SKM-1 (cell line): ENCODE measurements around the gene ICAM3.

Experiments used
- DNase-seq: peaks from one replicate; lab custom pipeline; 2025; ENCODE audit not compliant: unreplicated experiment; lab: John Stamatoyannopoulos, UW

Gene ICAM3

DNA sequence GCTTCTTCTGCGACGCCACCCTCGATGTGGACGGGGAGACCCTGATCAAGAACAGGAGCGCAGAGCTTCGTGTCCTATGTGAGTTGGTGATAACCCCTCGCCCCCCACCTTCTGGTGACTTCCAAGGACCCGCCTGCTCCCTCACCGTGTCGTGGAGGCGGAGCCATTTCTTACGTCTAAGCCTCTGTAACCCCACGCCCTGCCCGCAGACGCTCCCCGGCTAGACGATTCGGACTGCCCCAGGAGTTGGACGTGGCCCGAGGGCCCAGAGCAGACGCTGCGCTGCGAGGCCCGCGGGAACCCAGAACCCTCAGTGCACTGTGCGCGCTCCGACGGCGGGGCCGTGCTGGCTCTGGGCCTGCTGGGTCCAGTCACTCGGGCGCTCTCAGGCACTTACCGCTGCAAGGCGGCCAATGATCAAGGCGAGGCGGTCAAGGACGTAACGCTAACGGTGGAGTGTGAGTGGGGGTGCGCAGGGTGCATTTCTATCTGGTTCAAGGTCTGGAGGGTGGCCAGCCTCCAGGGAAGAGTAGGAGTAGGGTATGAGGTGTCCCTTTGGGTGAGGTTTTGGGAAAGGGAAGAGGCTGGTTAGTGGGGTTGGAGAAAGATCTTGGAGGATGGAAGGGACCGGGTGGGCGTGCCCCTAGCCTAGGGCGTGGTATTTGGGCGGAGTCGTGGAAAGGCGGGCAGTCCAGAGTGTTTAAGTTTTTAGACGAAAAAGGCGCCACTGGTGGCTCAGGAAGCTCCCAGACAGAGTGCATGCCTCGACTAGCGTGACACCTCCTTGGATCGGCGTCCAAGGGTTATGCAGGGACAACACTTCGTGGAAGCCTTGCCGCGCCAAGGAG lies 46.4 kb downstream of the ICAM3 start:
- DNase-seq = no peak

DNA sequence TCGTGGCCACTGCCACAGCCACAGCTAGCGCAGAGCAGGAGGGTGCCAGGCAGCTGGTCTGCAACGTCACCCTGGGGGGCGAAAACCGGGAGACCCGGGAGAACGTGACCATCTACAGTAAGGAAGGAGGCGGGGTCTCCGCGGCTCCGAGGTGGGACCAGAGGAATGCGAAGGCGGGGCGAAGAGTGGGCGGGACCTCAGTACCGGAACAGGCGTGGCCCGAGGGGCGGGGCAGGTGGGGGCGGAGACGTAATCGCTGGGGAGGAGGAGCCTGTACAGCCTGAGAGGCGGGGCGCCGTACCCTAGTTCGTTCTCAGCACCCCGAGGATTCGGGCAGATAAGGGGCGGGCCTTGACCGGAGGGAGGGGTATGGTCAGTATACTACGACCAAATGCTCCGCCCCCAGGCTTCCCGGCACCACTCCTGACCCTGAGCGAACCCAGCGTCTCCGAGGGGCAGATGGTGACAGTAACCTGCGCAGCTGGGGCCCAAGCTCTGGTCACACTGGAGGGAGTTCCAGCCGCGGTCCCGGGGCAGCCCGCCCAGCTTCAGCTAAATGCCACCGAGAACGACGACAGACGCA lies 47.1 kb downstream of the ICAM3 start:
- no peak for DNase-seq

DNA sequence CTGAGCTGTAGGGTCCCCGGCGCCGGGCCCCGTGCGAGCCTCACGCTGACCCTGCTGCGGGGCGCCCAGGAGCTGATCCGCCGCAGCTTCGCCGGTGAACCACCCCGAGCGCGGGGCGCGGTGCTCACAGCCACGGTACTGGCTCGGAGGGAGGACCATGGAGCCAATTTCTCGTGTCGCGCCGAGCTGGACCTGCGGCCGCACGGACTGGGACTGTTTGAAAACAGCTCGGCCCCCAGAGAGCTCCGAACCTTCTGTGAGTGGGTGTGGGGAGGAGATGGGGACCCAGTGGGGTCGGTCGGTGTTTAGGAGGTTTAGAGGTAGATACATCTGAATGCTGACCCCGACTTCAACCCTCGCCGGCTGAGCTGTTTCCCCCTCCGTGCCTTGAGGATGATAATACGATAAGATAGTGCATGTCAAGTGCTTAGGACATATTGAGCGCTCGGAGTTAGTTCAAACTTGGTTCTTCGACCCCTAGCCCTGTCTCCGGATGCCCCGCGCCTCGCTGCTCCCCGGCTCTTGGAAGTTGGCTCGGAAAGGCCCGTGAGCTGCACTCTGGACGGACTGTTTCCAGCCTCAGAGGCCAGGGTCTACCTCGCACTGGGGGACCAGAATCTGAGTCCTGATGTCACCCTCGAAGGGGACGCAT lies 47.7 kb downstream of the ICAM3 start:
- no peak for DNase-seq

GRCh38 chr19:10290876-10291553 lies 48.4 kb downstream of the ICAM3 start:
- no peak for DNase-seq

DNA sequence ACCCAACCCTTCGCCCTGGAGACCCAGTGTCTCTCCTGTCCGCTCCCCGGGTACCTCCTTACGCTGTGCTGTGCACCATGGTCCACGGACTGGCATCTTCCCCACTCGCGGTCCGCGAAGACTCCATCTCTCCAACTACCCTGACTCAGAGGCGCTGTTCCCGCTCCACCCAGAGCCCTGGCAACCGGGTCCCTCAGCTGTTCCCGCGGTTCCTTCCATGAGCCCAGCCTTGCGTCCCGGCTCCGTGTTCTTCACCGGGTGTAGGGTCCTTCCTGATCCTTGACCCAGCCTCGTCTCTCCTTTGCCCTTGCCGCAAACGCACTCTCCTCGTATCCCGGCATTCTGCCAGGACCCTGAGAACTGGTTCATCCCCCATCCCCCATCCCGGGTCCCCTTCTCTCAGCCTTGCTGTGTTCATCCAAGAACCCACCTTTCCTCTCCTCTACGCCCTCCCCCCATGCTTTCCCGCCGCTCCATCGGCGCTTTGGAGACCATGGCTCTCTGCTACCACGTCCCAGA lies 49.0 kb downstream of the ICAM3 start:
- no peak for DNase-seq

DNA sequence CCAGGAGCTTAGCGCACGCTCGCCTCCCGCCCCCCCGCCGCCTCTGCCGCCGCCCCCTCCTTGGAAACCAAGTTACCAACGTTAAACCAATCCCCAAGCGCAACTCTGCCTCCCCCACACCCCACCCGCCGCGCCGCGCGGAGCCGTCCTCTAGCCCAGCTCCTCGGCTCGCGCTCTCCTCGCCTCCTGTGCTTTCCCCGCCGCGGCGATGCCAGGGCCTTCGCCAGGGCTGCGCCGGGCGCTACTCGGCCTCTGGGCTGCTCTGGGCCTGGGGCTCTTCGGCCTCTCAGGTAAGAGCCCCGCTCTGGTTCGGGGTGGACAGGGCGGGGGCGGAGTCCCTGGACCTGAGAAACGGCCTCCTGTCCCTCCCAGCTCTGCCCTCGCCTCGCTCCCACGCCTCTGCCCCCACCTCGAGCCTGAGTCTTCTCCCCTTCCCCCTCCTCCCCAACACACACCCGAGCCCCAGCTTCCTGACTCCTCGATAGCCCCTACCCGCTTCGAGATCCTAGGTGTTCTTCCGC lies 49.5 kb downstream of the ICAM3 start, which contains the start of gene ICAM5:
Gene ICAM5 (plus strand): TSS at position 117 of the 521 bp plus-strand sequence. CDS start 92 bp downstream, at position 209.
- DNase-seq = no peak

DNA sequence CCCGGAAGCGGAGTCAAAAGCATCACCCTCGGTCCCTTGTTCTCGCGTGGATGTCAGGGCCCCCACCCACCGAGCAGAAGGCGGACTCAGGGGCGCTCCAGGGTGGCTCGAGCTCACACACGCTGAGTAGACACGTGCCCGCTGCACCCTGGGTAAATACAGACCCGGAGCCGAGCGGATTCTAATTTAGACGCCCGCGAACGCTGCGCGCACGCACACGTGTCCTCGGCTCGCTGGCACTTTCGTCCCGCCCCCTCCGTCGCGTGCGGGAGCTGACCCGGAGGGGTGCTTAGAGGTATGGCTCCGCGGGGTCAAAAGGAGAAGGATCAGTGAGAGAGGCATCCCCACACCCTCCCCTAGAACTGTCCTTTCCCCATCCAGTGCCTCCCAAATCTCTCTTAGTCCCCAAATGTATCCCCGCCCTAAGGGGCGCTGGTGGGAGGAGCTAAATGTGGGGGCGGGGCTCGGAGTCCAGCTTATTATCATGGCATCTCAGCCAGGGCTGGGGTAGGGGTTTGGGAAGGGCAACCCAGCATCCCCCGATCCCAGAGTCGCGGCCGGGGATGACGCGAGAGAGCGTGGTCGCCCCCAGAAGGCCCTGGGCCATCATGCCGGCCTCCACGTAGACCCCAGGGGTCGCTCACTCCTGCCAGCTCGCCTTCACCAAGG lies 50.1 kb downstream of the ICAM3 start:
- DNase-seq = peak; percentile 85

DNA sequence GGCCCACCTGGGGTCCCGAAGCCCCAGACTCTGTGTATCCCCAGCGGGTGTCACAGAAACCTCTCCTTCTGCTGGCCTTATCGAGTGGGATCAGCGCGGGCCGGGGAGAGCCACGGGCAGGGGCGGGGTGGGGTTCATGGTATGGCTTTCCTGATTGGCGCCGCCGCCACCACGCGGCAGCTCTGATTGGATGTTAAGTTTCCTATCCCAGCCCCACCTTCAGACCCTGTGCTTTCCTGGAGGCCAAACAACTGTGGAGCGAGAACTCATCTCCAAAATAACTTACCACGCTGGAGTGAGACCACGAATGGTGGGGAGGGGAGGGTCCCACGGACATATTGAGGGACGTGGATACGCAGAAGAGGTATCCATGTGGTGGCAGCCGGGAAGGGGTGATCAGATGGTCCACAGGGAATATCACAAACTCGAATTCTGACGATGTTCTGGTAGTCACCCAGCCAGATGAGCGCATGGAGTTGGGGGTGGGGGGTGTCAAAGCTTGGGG lies 50.7 kb downstream of the ICAM3 start:
- no peak for DNase-seq

DNA sequence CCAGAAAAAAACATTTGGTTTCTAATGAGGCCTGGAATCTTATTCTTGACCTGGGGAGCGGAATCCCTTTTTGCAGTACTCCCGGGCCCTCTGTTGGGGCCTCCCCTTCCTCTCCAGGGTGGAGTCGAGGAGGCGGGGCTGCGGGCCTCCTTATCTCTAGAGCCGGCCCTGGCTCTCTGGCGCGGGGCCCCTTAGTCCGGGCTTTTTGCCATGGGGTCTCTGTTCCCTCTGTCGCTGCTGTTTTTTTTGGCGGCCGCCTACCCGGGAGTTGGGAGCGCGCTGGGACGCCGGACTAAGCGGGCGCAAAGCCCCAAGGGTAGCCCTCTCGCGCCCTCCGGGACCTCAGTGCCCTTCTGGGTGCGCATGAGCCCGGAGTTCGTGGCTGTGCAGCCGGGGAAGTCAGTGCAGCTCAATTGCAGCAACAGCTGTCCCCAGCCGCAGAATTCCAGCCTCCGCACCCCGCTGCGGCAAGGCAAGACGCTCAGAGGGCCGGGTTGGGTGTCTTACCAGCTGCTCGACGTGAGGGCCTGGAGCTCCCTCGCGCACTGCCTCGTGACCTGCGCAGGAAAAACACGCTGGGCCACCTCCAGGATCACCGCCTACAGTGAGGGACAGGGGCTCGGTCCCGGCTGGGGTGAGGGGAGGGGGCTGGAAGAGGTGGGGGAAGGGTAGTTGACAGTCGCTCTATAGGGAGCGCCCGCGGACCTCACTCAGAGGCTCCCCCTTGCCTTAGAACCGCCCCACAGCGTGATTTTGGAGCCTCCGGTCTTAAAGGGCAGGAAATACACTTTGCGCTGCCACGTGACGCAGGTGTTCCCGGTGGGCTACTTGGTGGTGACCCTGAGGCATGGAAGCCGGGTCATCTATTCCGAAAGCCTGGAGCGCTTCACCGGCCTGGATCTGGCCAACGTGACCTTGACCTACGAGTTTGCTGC lies 52.4 kb downstream of the ICAM3 start, which contains the start of gene ICAM4:
Gene ICAM4 (plus strand): TSS at position 153 of the 935 bp plus-strand sequence. CDS start 58 bp downstream, at position 211.
- peak; percentile 65 for DNase-seq

DNA sequence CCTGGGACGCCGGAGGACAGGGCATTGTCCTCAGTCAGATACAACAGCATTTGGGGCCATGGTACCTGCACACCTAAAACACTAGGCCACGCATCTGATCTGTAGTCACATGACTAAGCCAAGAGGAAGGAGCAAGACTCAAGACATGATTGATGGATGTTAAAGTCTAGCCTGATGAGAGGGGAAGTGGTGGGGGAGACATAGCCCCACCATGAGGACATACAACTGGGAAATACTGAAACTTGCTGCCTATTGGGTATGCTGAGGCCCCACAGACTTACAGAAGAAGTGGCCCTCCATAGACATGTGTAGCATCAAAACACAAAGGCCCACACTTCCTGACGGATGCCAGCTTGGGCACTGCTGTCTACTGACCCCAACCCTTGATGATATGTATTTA lies 54.0 kb downstream of the ICAM3 start:
- DNase-seq = no peak

DNA sequence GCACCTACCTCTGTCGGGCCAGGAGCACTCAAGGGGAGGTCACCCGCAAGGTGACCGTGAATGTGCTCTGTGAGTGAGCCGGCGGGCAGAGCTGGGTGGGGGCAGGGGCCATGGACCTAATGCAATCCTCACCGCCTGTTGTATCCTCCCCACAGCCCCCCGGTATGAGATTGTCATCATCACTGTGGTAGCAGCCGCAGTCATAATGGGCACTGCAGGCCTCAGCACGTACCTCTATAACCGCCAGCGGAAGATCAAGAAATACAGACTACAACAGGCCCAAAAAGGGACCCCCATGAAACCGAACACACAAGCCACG lies 54.5 kb downstream of the ICAM3 start:
- no peak for DNase-seq

- DNase-seq = no peak
Observed at GRCh38 chr19:10284065-10284959, 55.1 kb downstream of the ICAM3 start.
